ENCODE measurements around the gene COL4A2.

DNA sequence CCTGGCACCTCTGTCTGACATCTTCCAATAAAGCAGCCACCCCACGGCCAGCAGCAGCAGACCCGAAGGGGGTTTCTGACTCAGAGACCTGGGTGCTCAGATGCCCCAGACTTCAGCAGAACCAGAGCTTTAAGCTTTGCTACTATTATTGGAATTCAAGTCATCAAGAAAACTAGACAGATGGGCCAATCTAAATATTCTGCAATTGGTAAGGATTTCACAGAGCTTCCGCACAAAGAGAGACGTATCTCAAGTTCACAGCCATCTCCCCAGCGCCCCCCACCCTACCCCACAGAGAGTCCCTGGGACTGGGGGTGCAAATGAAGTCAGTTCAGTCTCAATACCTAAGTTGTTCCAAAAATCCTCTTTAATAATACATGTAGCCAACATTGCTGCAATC lies 215.6 kb downstream of the COL4A2 start:
- TF ChIP-seq HDGF (IDR thresholded peaks at IDR 0.05; ENCODE audit: borderline replicate concordance) (no peak), TARDBP (IDR thresholded peaks at IDR 0.05) (no peak), SP1 (IDR thresholded peaks at IDR 0.05) (no peak), ZNF384 (IDR thresholded peaks at IDR 0.05) (no peak), L3MBTL2 (conservative IDR thresholded peaks at IDR 0.05) (no peak), ARNT (IDR thresholded peaks at IDR 0.05) (no peak), SUZ12 (IDR thresholded peaks at IDR 0.05) (no peak), LEF1 (IDR thresholded peaks at IDR 0.05; ENCODE audit: borderline replicate concordance) (no peak), FOXK2 (IDR thresholded peaks at IDR 0.05) (no peak), ELF4 (IDR thresholded peaks at IDR 0.05) (no peak)
